Progenitor cell of endocrine pancreas (in vitro differentiated cells): ENCODE data around the gene LRTM2. TPM values are rescaled to one million over a fixed set of nuclear protein-coding genes. Genes with fewer than 3 reads are reported as not detected.

Source experiments
- DNase-seq: peaks from one replicate; pipeline ENCODE4 v3.0.0; 2021; ENCODE audit warnings: low spot score; ENCODE audit not compliant: unreplicated experiment
- H3K27ac Mint-ChIP-seq: 2 replicates; pipeline ENCODE4 v1.8.0; 2021; ENCODE audit warnings: mild to moderate bottlenecking, moderate library complexity, mixed read lengths
- H3K27me3 Mint-ChIP-seq: 2 replicates; pipeline ENCODE4 v1.8.0; 2021; ENCODE audit warnings: mixed read lengths
- H3K36me3 Mint-ChIP-seq: 2 replicates; pipeline ENCODE4 v1.8.0; 2022; ENCODE audit warnings: mixed read lengths; ENCODE audit not compliant: insufficient read depth
- H3K4me1 Mint-ChIP-seq: 2 replicates; pipeline ENCODE4 v1.8.0; 2021; ENCODE audit warnings: low read depth, mixed read lengths
- H3K4me3 Mint-ChIP-seq: 2 replicates; pipeline ENCODE4 v1.8.0; 2021; ENCODE audit warnings: low read depth, mild to moderate bottlenecking, moderate library complexity, mixed read lengths
- H3K9me3 Mint-ChIP-seq: 2 replicates; pipeline ENCODE4 v1.8.0; 2021; ENCODE audit warnings: low read depth, mixed read lengths
- CTCF ChIP-seq: fragments of 200-600 bp; sonication (generic); IDR thresholded peaks from one replicate; pipeline ENCODE4 v1.5.0; 2021; ENCODE audit warnings: antibody characterized with exemption, mild to moderate bottlenecking; ENCODE audit not compliant: unreplicated experiment
- total RNA-seq: library from RNA; stranded (reverse); gene quantifications from 2 replicates; pipeline ENCODE4 v1.2.1, GENCODE V29; 2021

Gene LRTM2
- total RNA-seq, 1 donor from 2014 or later, result 0.48 TPM

DNA sequence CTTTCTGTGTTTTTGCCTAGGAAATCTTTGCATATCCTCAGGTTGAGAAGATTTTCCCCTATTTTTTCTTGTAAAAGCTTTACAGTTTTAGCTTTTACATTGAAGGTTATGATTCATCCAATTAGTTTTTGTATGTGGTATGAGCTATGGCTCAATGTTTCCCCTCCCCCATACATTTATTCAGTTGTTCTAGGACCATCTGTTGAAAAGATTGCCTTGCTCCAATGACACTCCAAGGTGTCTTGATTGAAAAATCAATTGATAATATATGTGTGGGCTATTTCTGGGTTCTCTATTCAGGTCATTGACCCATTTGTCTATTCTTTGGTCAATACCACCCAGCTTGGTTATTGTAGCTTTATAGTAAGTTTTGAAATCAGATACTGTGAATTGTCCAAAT, 42.6 kb downstream of the LRTM2 start:
- Mint-ChIP-seq H3K36me3 (no peaks in the 10 kb centered on the region), H3K27me3 (peaks cover 3% of the 10 kb centered on the region), H3K9me3 (peaks cover 9% of the 10 kb centered on the region), H3K4me3 (no peak overlapping the region), H3K27ac (no peak overlapping the region), H3K4me1 (no peaks in the 10 kb centered on the region)
- no peak for DNase-seq
- TF ChIP-seq CTCF, result no peak

DNA sequence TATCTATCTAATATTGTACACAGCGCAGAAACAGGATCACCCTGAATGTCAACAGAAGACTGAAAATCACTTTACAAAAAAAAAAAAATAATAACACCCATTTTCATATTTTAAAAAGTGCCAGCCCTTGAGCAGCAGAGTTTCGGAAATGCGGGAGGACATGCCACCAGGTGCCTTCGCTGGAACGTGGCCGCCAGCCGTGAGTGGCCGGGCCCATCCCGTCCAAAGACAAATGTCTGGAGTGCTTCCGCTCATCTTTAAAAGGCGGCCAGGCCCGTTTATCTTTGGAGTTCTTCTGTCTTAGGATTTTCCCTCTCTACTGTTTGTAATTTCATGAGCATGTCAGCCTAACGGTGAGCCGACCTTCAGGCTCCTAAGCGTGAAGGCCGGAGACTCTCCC, 43.5 kb downstream of the LRTM2 start:
- Mint-ChIP-seq H3K27me3 (peaks cover 3% of the 10 kb centered on the region), H3K9me3 (peaks cover 9% of the 10 kb centered on the region), H3K4me1 (no peaks in the 10 kb centered on the region), H3K27ac (no peak overlapping the region), H3K4me3 (no peak overlapping the region), H3K36me3 (no peaks in the 10 kb centered on the region)
- DNase-seq, result no peak
- no peak for TF ChIP-seq CTCF

DNA sequence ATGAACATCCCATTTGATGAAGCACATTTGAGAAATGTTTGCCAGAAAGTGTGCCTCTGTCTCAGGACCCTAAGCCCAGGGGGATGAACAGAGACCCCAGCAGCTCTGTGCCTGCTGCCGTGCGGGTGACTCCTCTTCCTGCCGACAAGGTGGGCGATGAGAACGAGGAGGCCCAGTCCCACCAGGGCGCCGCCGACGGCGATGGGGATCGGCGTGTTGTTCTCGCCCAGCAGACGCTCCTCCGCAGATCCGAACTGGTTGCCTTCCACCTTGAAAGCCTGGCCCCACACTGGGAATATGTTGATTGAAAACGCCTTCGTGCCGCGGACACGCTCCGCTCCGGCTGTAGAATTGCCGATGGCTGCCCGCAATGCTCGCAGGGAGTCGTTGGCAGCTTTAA, 44.1 kb downstream of the LRTM2 start:
- H3K36me3 Mint-ChIP-seq, result peaks cover under 1% of the 10 kb centered on the region
- peaks cover 3% of the 10 kb centered on the region for H3K27me3 Mint-ChIP-seq
- no peak for DNase-seq
- H3K27ac Mint-ChIP-seq, result no peak overlapping the region
- no peak overlapping the region for H3K4me3 Mint-ChIP-seq
- H3K9me3 Mint-ChIP-seq, result peaks cover 11% of the 10 kb centered on the region
- no peaks in the 10 kb centered on the region for H3K4me1 Mint-ChIP-seq
- no peak for TF ChIP-seq CTCF

- no peak for TF ChIP-seq CTCF
- DNase-seq, result no peak
- H3K4me3 Mint-ChIP-seq, result no peak overlapping the region
- H3K4me1 Mint-ChIP-seq, result no peaks in the 10 kb centered on the region
- H3K36me3 Mint-ChIP-seq, result peaks cover 3% of the 10 kb centered on the region
- H3K27ac Mint-ChIP-seq, result no peak overlapping the region
- peaks cover 15% of the 10 kb centered on the region for H3K9me3 Mint-ChIP-seq
- peaks cover 5% of the 10 kb centered on the region for H3K27me3 Mint-ChIP-seq
Measured at GRCh38 chr12:1864867-1865266, 44.5 kb downstream of the LRTM2 start.

DNA sequence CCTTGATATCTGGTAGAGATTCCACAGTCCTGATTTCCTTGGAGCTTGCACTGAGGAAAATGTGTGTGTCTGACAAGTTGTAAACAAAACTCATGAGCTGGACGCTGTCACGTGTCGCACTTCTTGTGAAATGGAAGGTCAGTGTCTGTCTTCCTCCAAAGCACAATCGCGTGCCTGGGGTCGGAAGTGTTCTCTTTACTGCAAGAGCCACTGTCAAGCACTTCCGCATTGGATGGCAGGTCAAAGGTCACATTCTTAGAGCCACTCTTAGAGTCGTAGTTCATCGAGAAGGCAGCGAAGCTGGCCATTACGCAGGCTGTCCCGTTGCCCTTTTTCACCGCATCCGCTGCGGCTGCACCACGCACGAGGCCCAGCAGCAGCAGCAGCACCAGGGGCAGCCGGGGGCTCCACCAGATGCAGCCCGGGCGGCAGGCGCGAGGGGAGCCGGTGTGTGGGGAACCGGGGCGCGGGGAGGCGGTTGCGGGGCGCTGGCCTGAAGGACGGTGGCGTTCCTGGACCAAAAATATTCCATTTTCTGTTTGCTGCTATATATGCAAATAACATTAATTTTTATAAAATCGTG, 45.0 kb downstream of the LRTM2 start:
- Mint-ChIP-seq H3K9me3 (peaks cover 16% of the 10 kb centered on the region), H3K27ac (no peak overlapping the region), H3K27me3 (peaks cover 6% of the 10 kb centered on the region), H3K4me1 (no peaks in the 10 kb centered on the region), H3K36me3 (peaks cover 3% of the 10 kb centered on the region), H3K4me3 (no peak overlapping the region)
- no peak for TF ChIP-seq CTCF
- DNase-seq, result no peak
